Measurements from ENCODE around the gene RASGRF1. TPM values are rescaled to one million over a fixed set of nuclear protein-coding genes. Genes with fewer than 3 reads are reported as not detected.

Gene RASGRF1
- total RNA-seq, 1 donor from 2014 or later = 11.4 TPM

- no peak for TF ChIP-seq CTCF (IDR thresholded peaks at IDR 0.05)
- CTCF ChIA-PET = no interaction called here
- POLR2A ChIA-PET = no interaction called here
- no peaks in the 10 kb centered on the region for H3K36me3 Mint-ChIP-seq (ENCODE audit: low read depth)
- intact Hi-C loops (cut with micrococcal nuclease) = no loop called here
- no peak overlapping the region for H3K27ac Mint-ChIP-seq
- DNase-seq (no peak), ATAC-seq (ENCODE audit: low read depth) (no peak)
- no peaks in the 10 kb centered on the region for H3K9me3 Mint-ChIP-seq
- H3K4me3 Mint-ChIP-seq = no peak overlapping the region
- peaks cover 14% of the 10 kb centered on the region for H3K27me3 Mint-ChIP-seq
- H3K4me1 Mint-ChIP-seq = peaks cover 3% of the 10 kb centered on the region
Observed at GRCh38 chr15:79037848-79038247, 52.7 kb downstream of the RASGRF1 start.

- Mint-ChIP-seq H3K4me1 (peaks cover 3% of the 10 kb centered on the region), H3K27me3 (peaks cover 13% of the 10 kb centered on the region), H3K4me3 (no peak overlapping the region), H3K9me3 (no peaks in the 10 kb centered on the region), H3K27ac (no peak overlapping the region), H3K36me3 (ENCODE audit: low read depth) (no peaks in the 10 kb centered on the region)
- intact Hi-C loops (cut with micrococcal nuclease) = no loop called here
- no peak for TF ChIP-seq CTCF (IDR thresholded peaks at IDR 0.05)
- ChIA-PET POLR2A (no interaction called here), CTCF (interaction anchor here (1.3 kb wide), 1 partner anchor 148 kb away, joined by 5 read pairs; no protein-coding TSS in a partner anchor)
- ATAC-seq (ENCODE audit: low read depth) (no peak), DNase-seq (no peak)
Observed at GRCh38 chr15:79036323-79036722, 54.3 kb downstream of the RASGRF1 start.

DNA sequence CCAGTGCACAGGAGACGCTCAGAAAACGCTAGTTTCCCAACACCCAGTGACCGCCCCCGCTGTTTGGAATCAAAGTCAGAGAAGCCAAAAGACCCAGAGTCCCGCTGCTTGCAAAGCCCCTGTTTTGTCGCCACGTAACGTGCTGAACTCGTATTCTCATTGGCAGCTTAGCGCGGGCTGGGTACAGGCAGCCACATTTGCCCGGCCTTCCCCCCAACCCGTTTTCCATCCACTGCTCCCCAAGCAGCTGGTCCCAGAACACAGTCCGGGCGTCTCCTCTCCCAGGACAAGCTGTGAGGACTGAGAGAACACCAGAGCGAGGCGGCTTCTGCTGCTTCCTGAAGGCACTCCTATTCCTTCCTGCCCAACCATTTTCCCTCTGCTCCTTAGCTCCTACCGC is 54.8 kb downstream of the RASGRF1 start:
- no peaks in the 10 kb centered on the region for H3K9me3 Mint-ChIP-seq
- H3K27me3 Mint-ChIP-seq = peaks cover 10% of the 10 kb centered on the region
- H3K4me3 Mint-ChIP-seq = no peak overlapping the region
- TF ChIP-seq CTCF (IDR thresholded peaks at IDR 0.05) = no peak
- H3K27ac Mint-ChIP-seq = no peak overlapping the region
- DNase-seq = no peak
- CTCF ChIA-PET = interaction anchor here (1.3 kb wide), 1 partner anchor 149 kb away, joined by 5 read pairs; no protein-coding TSS in a partner anchor
- ATAC-seq (ENCODE audit: low read depth) = no peak
- intact Hi-C loops (cut with micrococcal nuclease) = no loop called here
- no peaks in the 10 kb centered on the region for H3K36me3 Mint-ChIP-seq (ENCODE audit: low read depth)
- POLR2A ChIA-PET = no interaction called here
- peaks cover 3% of the 10 kb centered on the region for H3K4me1 Mint-ChIP-seq

- peak; percentile 50 for ATAC-seq (ENCODE audit: low read depth)
- no peak for DNase-seq
- ChIA-PET CTCF (no interaction called here), POLR2A (no interaction called here)
- Mint-ChIP-seq H3K4me1 (peaks cover 3% of the 10 kb centered on the region), H3K27ac (peak overlapping the region; percentile 50), H3K27me3 (peaks cover 9% of the 10 kb centered on the region), H3K36me3 (ENCODE audit: low read depth) (no peaks in the 10 kb centered on the region), H3K9me3 (no peaks in the 10 kb centered on the region), H3K4me3 (no peak overlapping the region)
- no peak for TF ChIP-seq CTCF (IDR thresholded peaks at IDR 0.05)
- intact Hi-C loops (cut with micrococcal nuclease) = no loop called here
Observed at GRCh38 chr15:79035111-79035601, 55.4 kb downstream of the RASGRF1 start.

GRCh38 chr15:79034284-79034683 is 56.3 kb downstream of the RASGRF1 start:
- Mint-ChIP-seq H3K27ac (no peak overlapping the region), H3K27me3 (peaks cover 9% of the 10 kb centered on the region), H3K4me3 (no peak overlapping the region), H3K4me1 (peaks cover 3% of the 10 kb centered on the region), H3K9me3 (no peaks in the 10 kb centered on the region), H3K36me3 (ENCODE audit: low read depth) (no peaks in the 10 kb centered on the region)
- intact Hi-C loops (cut with micrococcal nuclease) = no loop called here
- CTCF ChIA-PET = no interaction called here
- ATAC-seq (ENCODE audit: low read depth) = no peak
- TF ChIP-seq CTCF (IDR thresholded peaks at IDR 0.05) = no peak
- POLR2A ChIA-PET = no interaction called here
- no peak for DNase-seq

All from activated B cell treated with CpG ODN at 0.5 μM for 24 hours (primary cell).